Breast epithelium (tissue), 3 donors: ENCODE data around the gene CDH23.

Experiments
- POLR2A ChIP-seq: fragments of 450-650 bp; IDR thresholded peaks from one replicate; pipeline ENCODE4 v1.6.1; 2016; ENCODE audit warnings: antibody characterized with exemption, mild to moderate bottlenecking, moderate library complexity
- POLR2AphosphoS5 ChIP-seq, 3 donors: sonication (generic); formaldehyde crosslinking; IDR thresholded peaks; one replicate each; pipeline ENCODE4 v1.6.1; 2017; ENCODE audit warnings: antibody characterized with exemption in 3 of 3
- TF ChIP-seq, protein P1 (sequence below), 3 donors: fragments of 450-650 bp; IDR thresholded peaks; one replicate each; pipeline ENCODE4 v1.5.1; 2016 to 2017; ENCODE audit warnings: antibody characterized with exemption in 3 of 3, mild to moderate bottlenecking in 3 of 3, moderate library complexity in 3 of 3

DNA sequence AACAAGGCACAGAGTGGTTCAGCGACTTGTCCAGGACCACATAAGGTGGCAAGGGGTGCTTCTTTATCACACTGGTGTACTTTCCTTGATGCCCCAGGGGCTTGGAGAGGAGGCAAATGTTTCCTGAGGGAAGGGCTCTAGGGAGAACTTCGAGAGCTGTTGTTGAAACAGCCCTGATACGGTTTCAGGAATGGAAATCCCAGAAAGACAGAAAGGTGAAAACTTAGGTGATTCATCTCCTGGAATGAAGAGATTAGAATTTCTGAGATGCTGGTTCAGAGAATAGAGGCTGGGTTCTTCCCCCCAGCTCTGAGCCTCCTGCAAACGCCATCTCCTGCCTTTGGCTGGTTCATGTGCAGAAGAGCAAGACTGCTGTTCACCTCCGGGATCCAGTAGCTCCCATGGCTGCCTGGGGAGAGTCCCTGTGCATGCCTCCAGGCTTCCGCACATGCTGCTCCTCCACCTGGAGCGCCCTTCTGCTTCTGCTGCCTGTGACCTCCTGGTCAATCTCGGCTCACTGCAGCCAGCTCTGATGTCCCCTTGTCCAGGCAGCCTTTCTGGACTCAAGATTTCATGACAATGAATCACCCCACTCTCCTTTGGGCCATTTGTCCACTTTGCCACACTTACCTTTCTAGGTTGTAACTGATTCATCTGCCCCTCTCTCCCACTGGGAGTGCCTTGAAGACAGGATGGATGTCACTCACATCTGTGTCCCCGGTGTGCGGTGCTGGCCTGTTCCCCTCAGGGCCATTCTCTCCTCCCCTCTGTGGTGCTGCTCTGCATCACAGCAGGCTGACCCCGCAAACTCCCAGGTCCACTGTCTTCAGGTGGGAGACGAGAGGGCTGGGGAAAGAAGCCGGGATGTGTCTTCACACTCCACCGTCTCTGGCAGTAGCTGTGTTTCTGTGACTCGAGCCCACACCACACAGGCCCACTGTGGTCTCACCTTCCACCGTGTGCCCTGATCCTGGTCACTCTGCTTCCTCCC is 3.6 kb upstream of the CDH23 start:
- TF ChIP-seq, protein P1, sequence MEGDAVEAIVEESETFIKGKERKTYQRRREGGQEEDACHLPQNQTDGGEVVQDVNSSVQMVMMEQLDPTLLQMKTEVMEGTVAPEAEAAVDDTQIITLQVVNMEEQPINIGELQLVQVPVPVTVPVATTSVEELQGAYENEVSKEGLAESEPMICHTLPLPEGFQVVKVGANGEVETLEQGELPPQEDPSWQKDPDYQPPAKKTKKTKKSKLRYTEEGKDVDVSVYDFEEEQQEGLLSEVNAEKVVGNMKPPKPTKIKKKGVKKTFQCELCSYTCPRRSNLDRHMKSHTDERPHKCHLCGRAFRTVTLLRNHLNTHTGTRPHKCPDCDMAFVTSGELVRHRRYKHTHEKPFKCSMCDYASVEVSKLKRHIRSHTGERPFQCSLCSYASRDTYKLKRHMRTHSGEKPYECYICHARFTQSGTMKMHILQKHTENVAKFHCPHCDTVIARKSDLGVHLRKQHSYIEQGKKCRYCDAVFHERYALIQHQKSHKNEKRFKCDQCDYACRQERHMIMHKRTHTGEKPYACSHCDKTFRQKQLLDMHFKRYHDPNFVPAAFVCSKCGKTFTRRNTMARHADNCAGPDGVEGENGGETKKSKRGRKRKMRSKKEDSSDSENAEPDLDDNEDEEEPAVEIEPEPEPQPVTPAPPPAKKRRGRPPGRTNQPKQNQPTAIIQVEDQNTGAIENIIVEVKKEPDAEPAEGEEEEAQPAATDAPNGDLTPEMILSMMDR (IDR thresholded peaks at IDR 0.05), result no peak
- TF ChIP-seq POLR2A (no peak), POLR2AphosphoS5 (IDR thresholded peaks at IDR 0.05) (no peak)
